Retinal pigment epithelial cell (primary cell): ENCODE measurements around the gene SRD5A2.

Experiments used
- DNase-seq: peaks from one replicate; pipeline ENCODE4 v3.0.0-alpha.2; 2010; ENCODE audit warnings: low read depth
- H3K4me3 ChIP-seq: 2 replicates; pipeline ENCODE4 v1.5.1; 2011; ENCODE audit warnings: mild to moderate bottlenecking, low read length, control low read depth, moderate library complexity
- CTCF ChIP-seq: conservative IDR thresholded peaks from 2 replicates; pipeline ENCODE4 v1.5.1; 2011; ENCODE audit warnings: low read depth, low read length, control low read depth, inconsistent platforms

Gene SRD5A2

GRCh38 chr2:31526946-31527732, 53.6 kb downstream of the SRD5A2 start:
- no peak for DNase-seq
- H3K4me3 ChIP-seq: no peak overlapping the region

GRCh38 chr2:31525876-31526275, 54.9 kb downstream of the SRD5A2 start:
- no peak for DNase-seq
- no peak overlapping the region for H3K4me3 ChIP-seq
- TF ChIP-seq CTCF: no peak

More at GRCh38 chr2:31526946-31527732, 53.6 kb downstream of the SRD5A2 start:
- no peak for TF ChIP-seq CTCF

DNA sequence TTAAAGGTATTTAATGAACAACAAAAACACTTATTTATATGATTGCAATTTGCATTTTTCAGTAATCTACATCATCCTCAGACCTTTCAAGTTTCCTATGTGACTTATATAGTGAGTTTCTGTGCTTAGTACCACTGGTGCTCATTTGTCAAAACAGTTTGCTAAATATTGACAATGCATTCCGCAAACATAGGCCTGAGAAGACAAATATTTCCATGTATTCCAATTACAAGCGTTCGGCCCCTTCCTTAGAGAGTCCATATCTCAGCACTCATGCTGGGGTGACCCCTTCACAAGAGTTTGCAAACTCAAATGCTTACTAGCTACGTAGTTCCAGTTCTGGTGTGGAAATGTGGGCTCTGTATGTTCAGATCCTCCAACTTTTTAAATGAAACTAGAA, 56.1 kb downstream of the SRD5A2 start:
- no peak overlapping the region for H3K4me3 ChIP-seq
- DNase-seq: no peak
- TF ChIP-seq CTCF: no peak

DNA sequence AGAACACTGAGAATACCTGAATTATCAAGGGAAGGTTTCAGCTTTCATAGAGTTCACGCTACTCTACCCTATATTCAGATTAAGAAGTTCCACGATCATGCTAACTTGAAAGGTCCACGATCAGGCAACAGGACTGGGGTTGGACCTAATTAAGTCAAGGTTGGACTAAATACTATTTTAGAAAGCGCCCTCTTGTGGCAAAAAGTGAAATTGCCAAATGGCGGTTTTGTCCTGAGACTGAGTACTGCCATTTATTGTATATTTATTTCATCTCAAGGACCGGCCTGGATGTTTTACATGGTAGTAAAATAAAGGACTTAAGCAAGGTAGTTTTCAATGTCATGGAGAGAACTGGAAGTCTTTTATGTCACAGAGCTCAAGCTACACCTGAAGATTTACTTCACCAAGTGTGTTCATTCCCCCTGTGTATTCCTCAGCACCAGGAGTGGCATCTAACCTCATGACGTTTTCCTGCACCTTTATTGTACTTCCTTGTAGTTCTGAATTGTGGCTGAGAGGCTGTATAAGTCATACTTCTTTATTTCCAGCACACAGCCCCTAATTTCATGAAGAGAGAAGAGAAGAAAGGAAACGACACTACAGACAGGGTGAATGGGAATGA, 56.8 kb downstream of the SRD5A2 start:
- TF ChIP-seq CTCF: peak; percentile 78
- no peak for DNase-seq
- H3K4me3 ChIP-seq: no peak overlapping the region

DNA sequence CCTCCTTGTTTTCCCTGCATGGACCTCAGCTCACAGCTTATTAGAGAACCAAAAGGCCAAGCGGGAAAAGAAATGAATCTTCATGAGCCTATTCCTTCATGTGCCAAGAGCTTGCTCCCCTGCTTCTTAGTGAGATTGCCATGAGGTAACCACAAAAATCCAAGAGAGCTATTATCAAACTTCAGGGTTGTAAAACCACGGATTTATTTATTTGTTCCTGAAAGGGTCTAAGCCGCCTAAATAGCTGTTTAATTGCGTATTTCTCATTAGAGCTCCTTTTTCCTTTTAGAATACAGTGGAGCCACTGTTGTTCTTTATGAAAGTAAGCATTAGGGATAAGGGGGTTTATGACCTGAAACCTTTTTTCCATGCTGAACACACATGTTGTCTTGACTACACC, 58.0 kb downstream of the SRD5A2 start:
- no peak for TF ChIP-seq CTCF
- no peak overlapping the region for H3K4me3 ChIP-seq
- DNase-seq: peak; percentile 20

GRCh38 chr2:31517442-31518203, 63.1 kb downstream of the SRD5A2 start:
- TF ChIP-seq CTCF: no peak
- DNase-seq: no peak
- no peak overlapping the region for H3K4me3 ChIP-seq
